GM21619 (cell line): ENCODE results near the gene TOPORS.
"Not testable (repeated sequence)": the region's sequence is repeated elsewhere in the genome, so short reads cannot be mapped to it uniquely, and the experiment has no call there.

ENCODE experiments used
- ATAC-seq: cut with Tn5 transposase; IDR thresholded peaks from one replicate; pipeline ENCODE4 v1.9.1; 2021; ENCODE audit not compliant: unreplicated experiment

Gene TOPORS

GRCh38 chr9:32566770-32567169 lies 14.4 kb upstream of the TOPORS start:
- no peak for ATAC-seq

GRCh38 chr9:32565967-32566366 lies 13.6 kb upstream of the TOPORS start:
- ATAC-seq: no peak

- no peak for ATAC-seq
These were observed 6.1 kb upstream of the TOPORS start for GRCh38 chr9:32558408-32558934.

- no peak for ATAC-seq
These were observed 2.2 kb upstream of the TOPORS start for GRCh38 chr9:32554591-32554990.

GRCh38 chr9:32554107-32554506 lies 1.7 kb upstream of the TOPORS start:
- no peak for ATAC-seq

GRCh38 chr9:32551276-32552051 lies 922 bp downstream of the TOPORS start:
- ATAC-seq: peak; percentile 7

- peak; percentile 61 for ATAC-seq
These were observed 1.7 kb downstream of the TOPORS start for GRCh38 chr9:32550562-32551275.

GRCh38 chr9:32550150-32550561 lies 2.2 kb downstream of the TOPORS start:
- no peak for ATAC-seq

- ATAC-seq: not testable (repeated sequence)
These were observed 4.2 kb downstream of the TOPORS start for GRCh38 chr9:32548213-32548612.

- ATAC-seq: no peak
These were observed 6.5 kb downstream of the TOPORS start for GRCh38 chr9:32545884-32546283.

- ATAC-seq: no peak
These were observed 9.3 kb downstream of the TOPORS start for GRCh38 chr9:32543047-32543446.

- no peak for ATAC-seq
These were observed 18.6 kb downstream of the TOPORS start for GRCh38 chr9:32533816-32534215.

GRCh38 chr9:32533336-32533735 lies 19.1 kb downstream of the TOPORS start:
- ATAC-seq: no peak

GRCh38 chr9:32526707-32527048 lies 25.7 kb downstream of the TOPORS start:
- no peak for ATAC-seq

GRCh38 chr9:32526041-32526706 lies 26.2 kb downstream of the TOPORS start, which contains the start of gene RIGI:
TSS of gene RIGI (minus strand) at chr9:32526196. CDS start at chr9:32526166, 30 bp downstream.
- ATAC-seq: peak; percentile 66

GRCh38 chr9:32525709-32526030 lies 26.7 kb downstream of the TOPORS start:
- no peak for ATAC-seq

GRCh38 chr9:32524892-32525708 lies 27.3 kb downstream of the TOPORS start:
- ATAC-seq: peak; percentile 30

- not testable (repeated sequence) for ATAC-seq
These were observed 27.9 kb downstream of the TOPORS start for GRCh38 chr9:32524558-32524891.

- ATAC-seq: no peak
These were observed 28.5 kb downstream of the TOPORS start for GRCh38 chr9:32523910-32524309.

- no peak for ATAC-seq
These were observed 34.1 kb downstream of the TOPORS start for GRCh38 chr9:32518276-32518675.

GRCh38 chr9:32516241-32516640 lies 36.1 kb downstream of the TOPORS start:
- no peak for ATAC-seq
